Stimulated activated CD8-positive, alpha-beta memory T cell treated with anti-CD3 and anti-CD28 coated beads, Interleukin-4, amount 100 ng/mL, for 1 hour (primary cell): ENCODE measurements around the gene SUMO3.

ENCODE experiments used
- DNase-seq, 2 donors: peaks; one replicate each; pipeline ENCODE4 v3.0.0-alpha.2; 2020; ENCODE audit warnings: low read depth in 2 of 2, low spot score in 1 of 2

Gene SUMO3

DNA sequence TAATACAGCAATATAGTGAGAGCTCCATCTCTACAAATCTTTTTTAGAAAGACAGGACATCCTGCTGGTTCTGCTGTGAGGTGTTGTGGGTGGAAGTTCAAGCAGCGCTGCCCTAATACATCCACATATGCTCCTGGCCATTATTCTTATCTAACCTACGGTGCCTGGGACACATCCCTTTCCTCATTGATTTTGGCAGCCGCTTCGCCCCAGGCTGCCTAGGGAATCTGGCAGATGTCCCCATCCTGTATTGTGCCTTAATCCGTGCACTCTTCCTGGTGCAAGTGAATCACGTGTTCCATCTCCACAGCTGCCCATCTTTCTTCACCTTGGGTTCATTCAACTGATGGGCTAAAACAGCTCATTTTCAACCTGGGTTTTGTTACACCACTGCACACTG lies 13.1 kb downstream of the SUMO3 start:
- DNase-seq, result no peak

DNA sequence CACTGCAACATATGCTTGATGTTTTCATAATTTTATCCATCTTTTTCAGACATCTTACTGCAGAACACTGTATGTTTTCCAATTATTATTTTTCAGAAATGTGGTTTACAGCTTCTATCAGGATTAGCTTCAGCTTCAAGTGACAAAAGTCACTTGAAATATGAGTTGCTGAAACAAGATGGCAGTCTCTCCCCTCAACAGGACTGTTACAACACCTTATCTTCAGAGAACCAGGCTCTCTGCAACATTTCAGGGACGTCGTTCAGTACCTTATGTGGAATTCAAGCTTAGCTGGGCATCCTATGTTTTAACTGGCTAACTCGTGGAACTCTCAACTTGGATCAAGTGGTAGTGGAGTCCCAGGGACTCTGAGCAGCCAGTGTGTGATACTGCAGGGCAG lies 14.2 kb downstream of the SUMO3 start:
- DNase-seq, result no peak

DNA sequence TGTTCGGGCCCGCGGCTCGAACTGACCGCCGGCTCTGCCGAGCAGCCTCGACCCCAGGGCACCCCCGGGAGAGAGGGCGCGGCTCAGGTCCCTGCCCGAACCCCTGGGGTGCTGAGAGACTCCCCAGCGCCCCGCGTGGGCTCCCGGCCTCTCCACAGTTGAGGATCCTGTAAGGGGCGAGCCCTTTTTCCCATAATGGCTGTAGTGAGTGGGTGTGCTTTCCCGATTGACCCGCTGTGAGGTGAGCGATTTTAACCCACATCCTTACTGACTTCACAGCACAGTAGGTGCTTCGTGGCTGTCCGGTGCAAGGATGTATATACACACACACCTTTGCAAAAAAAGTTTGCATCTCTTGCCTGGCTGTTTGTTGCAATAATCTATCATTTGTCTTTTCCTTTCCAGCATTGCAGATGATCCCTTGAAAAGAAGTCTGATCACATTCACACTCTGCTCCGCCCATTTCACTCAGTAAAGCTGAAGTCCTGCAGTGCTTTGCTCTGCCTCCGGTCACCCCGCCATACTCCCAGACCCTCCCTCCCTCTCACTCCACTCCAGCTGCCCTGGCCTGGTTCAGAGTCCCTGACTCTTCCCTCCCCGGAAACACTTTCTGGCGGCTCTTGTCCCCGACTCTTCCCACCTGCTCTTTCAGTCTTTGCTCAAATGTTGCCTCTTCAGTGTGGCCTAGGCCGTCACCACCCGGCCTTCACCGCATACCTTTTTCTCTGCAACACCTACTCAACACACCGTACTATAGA lies 15.3 kb downstream of the SUMO3 start:
- DNase-seq, result no peak

DNA sequence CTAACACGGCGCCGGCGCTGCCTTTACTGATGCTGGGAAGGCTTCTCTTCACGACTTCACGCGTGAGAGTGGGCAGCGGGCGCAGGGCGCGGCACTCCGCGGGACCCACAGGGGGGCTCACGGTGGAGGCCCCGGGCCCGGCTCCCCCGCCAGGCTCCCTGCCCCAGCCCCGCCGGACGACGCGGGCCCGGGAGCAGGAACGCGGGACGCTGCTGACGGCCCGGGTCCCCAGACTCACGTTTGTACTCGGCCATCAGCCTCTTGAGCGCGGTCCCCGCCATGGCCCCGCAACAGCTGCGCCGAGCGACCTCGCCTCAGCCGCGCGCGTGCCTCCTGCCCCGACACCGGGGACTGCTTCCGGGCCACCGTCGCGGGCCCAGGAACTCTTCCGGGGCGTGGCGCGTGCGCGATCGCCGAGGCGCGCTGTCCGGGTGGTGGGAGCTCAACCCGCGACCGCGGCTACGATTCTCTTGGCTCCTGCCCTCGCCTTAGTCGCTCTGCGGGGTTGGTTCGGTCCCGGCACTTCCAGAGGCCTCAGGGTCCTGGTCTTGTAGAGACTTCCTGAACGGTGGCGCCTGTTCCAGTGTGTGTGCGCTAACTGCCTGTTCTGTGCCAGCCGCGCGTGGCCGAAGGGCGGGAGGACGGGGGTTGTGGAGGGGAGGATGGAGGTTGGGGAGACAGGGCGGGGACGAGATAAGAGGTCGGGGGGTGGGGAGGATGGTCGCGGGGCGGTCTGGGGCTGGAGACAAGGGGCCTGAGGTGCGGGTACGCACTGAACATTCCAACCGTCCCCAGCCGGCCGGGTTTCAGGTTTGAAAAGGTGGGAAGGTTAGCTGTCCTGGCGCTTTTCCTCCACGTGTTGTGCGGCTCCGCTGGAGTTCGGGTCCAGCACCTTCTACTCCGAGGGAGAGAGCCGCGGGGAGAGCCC lies 16.1 kb downstream of the SUMO3 start, which contains the start of gene UBE2G2:
Gene UBE2G2 (minus strand): TSS at position 353 of the 928 bp plus-strand sequence. CDS start 72 bp downstream, at position 281.
- DNase-seq, result peak; percentile 61 to 73

DNA sequence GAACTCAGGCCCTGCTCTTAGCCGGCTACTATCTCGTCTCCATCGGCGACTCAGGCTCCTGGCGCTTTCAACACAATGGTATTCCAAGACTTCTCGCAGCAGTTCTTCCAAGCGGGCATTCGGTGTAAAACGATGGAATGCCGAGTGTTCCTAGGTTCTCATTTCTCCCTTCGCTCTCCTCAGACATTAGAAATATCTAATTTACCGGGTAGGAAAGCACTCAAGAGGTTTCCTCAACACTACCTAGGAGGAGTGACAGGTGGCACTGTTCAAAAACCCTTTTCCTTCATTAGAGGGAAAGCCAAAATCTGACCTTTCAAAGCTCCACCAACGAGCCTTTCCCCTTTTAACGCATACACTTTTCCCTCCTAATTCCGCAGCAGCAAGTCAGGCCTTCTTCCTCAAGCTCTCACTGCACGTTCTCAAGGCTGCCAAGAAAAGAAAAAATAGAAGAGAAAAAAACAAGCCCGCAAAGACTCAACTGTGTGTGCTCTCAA lies 16.8 kb downstream of the SUMO3 start:
- DNase-seq, result no peak

DNA sequence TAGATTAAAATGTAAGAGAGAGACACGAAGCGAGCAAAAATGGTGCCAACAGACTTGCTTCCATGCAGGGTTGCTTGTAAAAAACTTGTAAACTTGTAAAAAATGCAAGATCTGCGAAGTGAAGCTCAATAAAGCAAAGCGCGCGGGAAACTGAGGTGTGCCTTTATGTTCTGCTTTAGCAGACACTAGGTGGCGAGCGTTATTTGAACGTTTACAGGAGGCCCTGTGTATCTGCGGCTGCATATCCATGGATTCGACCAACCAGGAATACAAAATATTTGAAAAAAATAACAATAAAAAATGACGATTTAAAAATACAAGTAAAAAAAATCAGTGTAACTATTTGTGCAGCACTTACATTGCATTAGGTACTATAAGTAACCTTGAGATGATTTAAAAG lies 17.8 kb downstream of the SUMO3 start:
- no peak for DNase-seq

DNA sequence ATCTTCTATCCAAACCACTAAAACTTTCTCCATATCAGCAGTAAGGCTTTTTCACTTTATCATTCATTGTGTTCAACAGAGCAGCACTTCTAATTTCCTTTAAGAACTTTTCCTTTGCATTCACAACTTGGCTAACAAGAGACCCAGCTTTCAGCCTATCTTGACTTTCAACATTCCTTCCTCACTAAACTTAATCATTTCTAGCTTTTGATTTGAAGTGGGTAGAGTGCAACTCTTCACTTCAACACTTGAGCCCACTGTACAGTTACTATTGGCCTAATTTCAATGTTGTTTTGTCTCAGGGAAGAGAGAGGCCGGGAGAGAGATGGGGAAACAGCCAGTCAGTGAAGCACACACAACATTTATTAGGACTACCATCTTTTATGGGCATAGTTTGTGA lies 18.2 kb downstream of the SUMO3 start:
- no peak for DNase-seq

DNA sequence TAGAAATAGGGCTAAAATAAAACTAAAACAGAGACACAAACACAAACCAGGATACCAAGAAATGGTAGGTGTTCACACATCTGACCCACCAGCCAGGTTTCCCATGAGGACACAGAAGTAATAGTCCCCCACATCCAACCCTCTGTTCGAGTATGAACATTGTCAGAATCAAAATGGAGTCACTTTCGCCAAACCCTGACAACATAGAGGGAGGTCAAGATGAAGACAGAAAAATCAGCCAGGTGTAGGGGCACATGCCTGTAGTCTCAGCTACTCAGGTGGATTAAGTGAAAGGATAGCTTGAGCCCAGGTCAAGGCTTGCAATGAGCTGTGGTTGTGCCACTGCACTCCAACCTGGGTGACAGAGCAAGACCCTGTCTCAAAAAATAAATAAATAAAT lies 20.1 kb downstream of the SUMO3 start:
- DNase-seq, result no peak

DNA sequence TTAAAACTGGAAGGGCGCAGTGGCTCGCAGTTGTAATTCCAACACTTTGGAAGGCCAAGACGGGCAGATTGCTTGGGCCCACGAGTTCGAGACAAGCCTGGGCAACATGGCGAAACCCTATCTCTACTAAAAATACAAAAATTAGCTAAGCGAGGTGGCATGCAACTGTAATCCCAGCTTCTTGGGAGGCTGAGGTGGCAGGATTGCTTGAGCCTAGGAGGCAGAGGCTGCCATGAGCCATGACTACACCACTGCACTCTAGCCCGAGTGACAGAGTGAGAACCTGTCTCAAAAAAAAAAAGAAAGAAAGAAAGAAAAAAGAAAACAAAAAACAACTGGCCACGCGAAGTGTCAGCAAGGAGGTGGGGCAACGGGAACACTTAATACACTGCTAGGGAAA lies 22.5 kb downstream of the SUMO3 start:
- no peak for DNase-seq

DNA sequence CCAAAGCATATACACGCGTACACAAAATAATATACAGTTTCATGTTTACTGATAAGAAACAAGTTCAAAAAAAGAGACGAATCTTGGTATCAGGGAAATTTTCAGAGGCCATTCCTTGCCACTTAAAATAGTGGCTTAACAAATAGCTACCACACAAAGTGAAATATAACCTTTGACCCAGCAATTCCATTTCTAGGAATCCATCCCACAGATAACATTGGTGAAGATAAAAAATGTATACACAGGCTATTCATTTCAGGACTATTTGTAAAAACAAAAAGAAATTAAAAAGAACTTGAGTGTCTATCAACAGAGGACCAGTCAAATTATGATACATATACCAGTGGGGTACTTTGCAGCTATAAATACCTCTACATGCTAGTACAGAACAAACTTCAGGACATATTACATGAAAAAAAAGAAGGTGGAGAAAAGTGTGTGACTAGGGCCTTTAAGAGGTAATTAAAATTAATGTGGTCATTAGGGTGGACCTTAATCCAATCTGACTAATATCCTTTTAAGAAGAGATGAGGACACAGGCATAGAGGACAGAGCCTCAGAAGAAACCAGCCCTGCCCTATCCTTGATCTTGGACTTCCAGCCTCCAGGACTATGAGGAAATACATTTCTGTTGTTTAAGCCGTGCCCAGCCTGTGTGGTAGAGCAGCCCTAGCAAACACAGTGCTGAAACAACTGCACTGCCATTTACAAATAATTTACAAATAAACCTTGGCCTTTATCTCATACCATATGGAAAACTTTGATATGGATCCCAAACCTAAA lies 24.1 kb downstream of the SUMO3 start:
- DNase-seq, result no peak

DNA sequence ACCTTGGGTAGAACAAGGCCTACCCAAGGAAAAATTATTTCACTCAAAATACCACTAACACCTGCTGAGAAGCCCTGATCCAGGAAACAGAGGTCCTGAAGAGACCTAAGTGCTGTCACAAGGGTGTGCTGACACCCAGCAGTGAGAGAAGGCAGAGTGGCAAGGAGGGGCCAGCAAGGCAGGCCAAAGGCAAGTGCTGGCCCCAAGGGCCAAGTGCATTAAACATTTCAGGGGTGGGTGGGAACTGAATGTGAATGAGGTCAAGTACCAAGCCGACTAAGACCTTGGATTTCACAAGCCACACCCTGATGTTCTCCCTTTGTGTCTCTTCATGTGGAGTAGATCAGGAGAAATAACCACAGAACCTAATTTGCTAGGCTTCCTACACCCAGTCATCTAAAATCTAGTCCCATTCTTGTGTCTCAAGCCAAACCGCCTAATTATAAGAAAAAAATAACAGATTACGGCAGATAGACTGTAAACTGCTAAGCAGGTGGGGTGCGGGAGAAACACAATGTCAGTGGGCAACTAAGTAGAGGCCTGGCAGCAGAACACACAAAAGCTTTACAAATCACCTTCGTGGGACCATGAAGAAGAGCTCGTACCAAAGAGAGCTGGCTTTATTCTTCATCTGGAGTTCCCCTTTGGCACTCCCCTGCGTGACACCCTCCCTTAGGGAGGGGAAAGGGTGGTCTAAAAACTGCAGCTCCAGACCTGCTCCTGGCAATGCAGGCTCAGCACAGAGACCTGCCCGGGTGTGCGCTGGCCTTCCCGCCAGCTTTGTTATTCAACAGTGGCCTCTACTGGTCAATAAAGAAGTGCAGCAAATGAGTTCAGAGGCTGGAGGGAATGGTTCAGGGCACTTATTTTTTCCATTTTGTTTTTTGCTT lies 24.9 kb downstream of the SUMO3 start:
- DNase-seq, result peak in 1 of 2 donors; percentile 29

DNA sequence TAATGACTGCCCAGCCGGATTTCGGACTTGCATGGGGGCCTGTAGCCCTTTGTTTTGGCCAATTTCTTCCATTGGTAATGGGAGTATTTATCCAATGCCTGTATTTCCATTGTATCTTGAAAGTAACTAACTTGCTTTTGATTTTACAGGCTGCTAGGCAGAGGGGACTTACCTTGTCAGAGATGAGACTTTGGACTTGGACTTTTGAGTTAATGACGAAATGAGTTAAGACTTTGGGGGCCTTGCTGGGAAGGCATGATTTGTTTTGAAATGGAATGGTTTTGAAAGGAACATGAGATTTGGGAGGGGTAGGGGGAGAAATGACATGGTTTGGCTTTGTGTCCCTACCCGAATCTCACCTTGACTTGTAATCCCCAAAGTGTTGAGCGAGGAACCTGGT lies 25.9 kb downstream of the SUMO3 start:
- no peak for DNase-seq

DNA sequence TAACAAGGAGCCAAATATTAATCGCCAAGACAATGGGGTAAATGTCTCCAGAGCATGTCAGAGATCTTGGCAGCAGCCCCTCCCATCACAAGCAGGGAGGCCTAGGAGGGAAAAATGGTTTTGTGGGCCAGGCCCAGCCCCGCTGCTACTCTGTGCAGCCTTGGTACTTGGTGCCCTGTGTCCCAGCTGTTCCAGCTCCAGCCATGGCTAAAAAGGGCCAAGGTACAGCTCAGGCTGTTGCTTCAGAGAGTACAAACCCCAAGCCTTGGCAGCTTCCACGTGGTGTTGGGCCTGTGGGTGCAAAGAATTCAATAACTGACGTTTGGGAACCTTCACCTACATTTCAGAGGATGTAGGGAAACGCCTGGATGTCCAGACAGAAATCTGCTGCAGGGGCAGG lies 26.6 kb downstream of the SUMO3 start:
- no peak for DNase-seq

DNA sequence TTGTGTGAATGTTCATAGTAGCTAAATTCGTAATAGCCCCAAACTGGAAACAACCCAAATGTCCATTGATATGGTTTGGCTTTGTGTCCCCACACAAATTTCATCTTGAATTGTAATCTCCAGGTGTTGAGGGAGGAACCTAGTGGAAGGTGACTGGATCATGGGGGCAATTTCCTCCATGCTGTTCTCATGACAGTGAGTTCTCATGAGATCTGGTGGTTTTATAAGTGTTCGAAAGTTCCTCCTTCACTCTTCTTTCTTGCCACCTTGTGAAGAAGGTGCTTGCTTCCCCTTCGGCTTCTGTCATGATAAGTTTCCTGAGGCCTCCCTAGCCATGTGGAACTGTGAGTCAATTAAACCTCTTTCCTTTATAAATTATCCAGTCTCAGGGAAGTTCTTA lies 27.5 kb downstream of the SUMO3 start:
- DNase-seq, result no peak

DNA sequence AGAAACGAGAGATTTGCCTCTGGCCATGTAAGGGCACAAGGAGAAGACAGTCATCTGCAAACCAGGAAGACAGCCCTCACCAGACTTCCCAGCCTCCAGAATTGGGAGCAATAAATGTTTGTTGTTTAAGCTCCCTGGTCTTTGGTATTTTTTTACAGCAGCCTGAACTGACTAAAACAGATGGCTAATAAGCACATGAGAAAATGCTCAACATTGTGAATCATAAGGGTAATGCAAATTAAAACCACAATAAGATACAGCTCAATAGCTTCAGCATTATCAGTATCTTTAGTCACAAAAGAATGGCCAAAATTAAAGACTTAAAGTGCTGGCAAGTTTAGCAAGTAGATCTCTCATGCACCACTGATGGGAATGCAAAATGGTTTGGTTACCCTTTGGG lies 28.0 kb downstream of the SUMO3 start:
- DNase-seq, result no peak

DNA sequence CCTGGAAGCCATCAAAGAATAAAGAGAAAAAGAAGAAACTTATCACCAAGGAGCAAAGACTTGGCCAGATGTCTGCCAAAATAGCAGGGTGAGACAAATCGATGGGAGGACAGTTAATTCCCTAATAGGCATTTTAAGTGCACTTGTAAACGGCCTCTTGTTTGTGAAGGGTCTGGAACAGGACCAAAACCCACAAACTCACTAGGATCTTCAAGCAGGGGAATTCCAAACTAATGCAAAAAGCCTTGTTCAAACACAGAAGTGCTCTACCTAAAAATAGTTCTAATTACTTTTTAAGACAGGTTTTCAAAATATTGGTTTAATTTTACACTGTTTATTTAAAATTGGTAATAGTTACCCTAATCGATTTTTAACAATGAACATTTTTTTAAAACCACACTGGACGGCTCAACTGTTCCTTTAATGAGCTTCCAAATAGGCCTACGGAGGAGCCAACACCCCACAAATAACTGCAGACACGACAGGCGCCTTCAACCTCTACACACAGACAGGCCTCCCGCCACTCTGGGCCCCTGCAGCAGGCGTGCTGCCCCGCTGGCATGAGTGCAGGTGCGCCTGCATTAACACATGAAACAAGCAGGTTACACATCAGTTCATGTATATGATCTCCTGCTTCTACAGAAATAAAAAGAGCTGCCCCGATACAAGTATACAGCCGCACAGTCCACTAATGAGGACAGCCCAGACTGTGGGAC lies 32.1 kb downstream of the SUMO3 start:
- no peak for DNase-seq

DNA sequence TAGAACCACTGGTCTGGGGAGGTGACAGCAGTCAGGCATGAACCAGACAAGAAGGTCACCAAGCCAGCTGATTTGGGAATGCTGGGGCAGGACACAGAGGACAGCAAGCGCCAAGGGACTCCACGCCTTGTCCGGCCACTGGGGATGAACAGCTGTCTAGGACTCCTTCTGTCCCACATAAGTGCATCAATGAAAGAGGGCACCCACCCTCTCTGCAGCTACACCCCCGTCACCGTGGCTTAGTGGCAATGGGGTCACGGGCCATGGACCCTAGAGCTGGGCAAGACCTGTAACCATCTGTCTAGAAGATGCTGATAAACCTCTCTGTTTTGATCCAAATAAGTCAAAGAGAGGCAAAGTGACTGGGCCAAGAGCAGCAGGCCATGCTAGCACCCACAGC lies 33.1 kb downstream of the SUMO3 start:
- no peak for DNase-seq

DNA sequence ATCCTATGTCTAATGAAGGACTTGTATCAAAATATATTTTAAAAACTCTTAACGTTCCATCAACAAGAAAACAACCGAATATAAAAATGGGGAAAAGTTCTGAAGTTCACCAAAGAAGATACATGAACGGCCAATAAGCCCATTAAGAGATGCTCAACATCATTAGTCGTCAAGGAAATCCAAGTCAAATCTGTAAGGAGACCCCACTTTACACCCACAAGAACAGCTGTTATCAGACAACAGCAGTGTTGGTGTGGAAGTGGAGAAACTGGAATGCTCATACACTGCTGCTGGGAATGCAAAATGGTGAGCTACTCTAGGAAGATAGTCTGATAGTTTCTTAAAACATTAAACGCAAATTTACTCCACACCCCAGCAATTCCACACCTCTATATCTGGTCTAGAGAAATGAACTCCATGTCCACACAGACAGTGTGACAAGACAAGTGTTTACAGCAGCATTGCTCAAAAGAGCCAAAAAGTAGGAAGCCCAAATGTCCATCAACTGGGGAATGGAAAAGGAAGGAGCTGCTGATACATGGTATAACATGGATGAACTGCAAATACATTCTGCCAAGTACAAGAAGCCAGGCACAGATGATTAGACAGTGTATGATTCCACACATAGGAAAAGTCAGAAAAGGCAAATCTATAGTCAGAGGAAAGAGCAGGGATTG lies 34.7 kb downstream of the SUMO3 start:
- DNase-seq, result no peak
